HG03558 (cell line): ENCODE measurements around the gene NAPG.
"Not testable (repeated sequence)": the region's sequence is repeated elsewhere in the genome, so short reads cannot be mapped to it uniquely, and the experiment has no call there.

ENCODE experiments used
- ATAC-seq: cut with Tn5 transposase; IDR thresholded peaks from one replicate; pipeline ENCODE4 v1.9.1; 2021; ENCODE audit warnings: moderate number of reproducible peaks; ENCODE audit not compliant: unreplicated experiment; ENCODE audit errors: extremely low read depth

The NAPG gene

DNA sequence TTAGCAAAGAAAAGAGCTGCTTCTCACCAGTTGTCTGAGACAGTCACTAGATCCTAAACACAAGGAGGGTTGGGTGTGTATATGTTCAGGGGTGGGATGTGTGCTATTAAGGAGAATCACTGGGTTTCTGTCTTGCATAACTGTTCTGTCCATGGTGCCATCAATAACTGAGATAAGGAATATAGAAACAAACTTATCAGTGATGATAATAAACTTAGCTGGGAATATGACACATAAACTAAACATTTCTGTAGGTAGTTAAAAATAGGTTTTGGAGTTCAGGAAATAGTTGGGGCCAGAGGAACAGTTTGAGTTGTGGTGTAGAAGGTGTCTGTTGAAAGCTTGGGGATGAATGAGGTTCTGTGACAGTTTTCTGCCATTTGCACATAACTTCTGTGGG lies 17.4 kb downstream of the NAPG start:
- ATAC-seq: no peak

DNA sequence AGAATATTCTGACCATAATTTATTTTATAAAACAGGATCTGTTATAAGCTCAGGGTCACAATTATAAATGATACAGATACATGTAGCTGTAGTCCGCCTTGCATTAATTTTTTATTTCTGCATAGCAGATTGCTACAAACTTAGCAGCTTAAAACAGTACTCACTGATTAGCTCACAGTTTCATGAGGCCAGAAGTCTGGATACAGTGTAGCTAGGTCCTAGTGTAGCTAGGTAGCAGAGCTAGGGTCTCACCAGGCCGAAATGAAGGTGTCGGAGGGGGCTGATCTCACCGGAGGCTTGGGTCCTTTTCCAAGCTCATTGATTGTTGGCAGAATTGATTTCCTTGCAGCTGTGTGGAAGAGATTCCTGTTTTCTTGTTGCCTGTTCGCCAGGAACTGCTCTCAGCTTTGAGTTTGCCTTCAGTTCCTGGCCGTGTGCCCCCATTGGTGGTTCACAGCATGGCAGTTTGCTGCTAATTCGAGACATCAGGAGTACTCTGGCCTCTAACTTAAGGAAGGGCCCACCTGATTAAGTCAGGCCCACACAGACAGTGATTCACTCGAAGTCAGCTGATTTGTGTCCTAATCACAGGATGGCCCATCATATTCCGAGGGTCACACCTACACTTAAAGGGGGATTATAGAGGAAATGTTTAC lies 18.4 kb downstream of the NAPG start:
- ATAC-seq: no peak

GRCh38 chr18:10546557-10547300 lies 20.9 kb downstream of the NAPG start:
- ATAC-seq: no peak

DNA sequence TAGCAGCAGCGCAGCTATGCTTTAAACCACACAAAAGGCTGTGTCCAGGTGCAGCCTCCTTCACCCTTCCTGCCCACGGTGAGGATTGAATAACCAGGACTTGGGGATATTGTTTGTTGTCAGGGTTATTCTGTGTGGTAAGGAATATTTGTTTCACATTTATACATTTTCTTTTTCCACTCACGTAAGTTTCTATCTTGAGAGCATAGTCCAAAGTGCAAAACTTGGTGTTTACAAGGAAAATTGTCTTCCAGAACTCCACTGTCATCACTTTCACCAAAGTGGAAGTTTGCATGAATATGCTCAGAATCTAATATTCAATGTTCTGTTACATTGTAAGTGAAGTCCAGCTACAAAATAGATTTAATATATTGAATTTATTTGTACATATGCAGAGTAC lies 26.4 kb downstream of the NAPG start:
- ATAC-seq: no peak

- ATAC-seq: not testable (repeated sequence)
Measured at GRCh38 chr18:10556251-10556650, 30.4 kb downstream of the NAPG start.

GRCh38 chr18:10557085-10557677 lies 31.4 kb downstream of the NAPG start:
- ATAC-seq: no peak

- ATAC-seq: no peak
Measured at GRCh38 chr18:10558243-10558966, 32.6 kb downstream of the NAPG start.

- no peak for ATAC-seq
Measured at GRCh38 chr18:10558967-10559298, 33.1 kb downstream of the NAPG start.

- ATAC-seq: no peak
Measured at GRCh38 chr18:10559553-10560451, 34.0 kb downstream of the NAPG start.

DNA sequence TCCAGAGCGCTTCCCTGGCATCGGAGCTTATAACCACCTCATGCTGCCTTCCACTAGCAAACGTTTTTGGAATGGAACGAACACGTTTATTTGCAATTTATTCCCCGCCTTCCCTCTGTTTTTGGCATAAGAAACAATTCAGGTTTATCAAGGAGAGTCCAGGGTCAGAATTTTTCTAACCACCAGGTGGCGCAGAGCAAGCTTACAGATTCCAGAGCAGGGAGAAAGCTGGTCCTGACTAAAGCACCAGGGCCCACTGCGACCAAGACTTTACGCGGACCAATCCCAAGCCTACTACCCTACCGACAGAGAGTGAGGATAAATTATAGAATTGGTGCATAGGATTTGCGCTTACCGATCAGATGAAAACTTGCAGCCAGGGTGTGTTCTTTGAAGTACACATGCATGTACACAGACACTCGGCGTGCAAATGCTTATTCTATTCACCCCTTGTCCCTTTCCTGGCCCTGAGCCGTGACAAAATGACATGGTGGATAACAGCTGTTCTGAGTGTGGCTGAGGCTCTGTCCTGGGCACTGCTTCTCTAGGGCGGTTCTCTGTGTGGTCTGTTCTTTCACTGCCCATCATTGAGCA lies 34.7 kb downstream of the NAPG start:
- ATAC-seq: no peak

DNA sequence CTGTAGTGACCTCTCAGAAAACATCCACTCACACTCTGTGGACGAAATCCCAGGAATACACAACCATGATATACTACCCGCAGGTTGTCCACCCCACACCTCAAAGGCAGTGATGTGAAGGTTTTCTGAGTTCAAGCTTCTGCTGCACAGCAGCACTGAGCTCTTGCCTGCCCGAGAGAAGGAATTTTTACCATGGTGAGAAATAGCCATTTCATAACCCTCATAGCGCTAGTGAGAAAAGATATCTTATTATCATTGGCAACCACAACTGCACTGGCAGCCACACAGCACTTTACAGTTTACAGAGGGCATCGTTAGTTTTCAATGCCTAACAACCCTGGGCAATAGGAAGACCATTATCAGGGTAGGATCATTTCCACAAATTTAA lies 36.9 kb downstream of the NAPG start:
- no peak for ATAC-seq

DNA sequence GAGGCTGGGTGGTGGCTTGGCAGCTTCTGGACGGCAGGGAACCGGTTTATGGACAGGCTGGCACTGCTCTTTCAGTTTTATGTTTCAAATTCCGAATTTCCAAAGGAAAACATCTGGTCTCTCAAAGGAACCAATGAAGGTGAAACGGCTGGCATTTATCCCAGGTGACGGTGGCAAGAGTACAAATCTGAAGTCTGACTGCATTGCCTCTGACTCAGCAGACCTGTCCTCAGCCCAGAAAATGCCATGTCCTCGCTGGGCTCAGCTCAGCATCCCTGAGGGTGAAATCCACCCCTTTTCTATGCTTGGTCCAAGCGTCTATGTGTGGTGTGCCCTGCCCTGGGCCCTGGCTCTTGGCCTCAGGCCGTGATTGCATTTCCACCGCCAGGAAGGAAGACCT lies 38.1 kb downstream of the NAPG start:
- no peak for ATAC-seq

DNA sequence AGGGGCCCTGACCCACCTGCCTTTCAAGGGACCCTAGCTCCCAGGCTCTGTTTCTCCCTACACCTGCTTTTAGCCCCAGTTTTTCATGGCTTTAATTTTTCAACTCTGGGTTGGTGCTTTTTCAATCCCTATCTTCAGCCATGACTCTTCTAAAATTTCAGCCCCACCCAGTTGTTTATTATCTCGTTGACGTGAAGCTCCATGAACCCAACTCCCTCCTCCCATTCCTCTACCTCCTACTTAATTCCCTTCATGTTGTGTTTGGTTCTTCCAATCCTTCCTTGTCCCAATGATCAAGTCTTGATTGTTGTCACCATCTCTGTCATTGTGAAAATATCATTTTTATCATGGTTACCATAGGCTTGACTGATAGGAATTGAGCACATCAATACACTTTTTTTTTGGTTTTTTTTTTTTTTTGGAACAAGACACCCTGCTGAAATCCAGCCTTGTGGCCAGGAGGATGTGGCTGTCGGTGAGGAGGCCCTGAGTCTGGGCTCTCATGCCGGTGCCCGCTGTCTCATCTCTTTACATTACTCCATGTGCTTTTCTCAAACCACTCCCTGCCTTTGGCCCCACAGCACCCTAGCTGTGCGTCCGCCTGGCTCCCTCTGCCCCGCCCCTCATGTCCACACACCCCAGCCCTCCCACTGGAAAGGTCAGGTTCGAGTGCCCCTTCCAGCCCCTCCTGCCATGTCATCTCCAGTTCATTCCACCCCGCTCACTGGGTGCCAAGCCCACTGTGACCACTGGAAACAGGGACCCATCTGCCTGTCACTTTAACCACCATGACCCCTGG lies 39.3 kb downstream of the NAPG start:
- no peak for ATAC-seq

- ATAC-seq: no peak
Measured at GRCh38 chr18:10565835-10566234, 40.0 kb downstream of the NAPG start.

GRCh38 chr18:10566390-10566789 lies 40.6 kb downstream of the NAPG start:
- no peak for ATAC-seq

GRCh38 chr18:10569941-10570340 lies 44.1 kb downstream of the NAPG start:
- ATAC-seq: not testable (repeated sequence)

GRCh38 chr18:10570622-10571021 lies 44.8 kb downstream of the NAPG start:
- no peak for ATAC-seq

DNA sequence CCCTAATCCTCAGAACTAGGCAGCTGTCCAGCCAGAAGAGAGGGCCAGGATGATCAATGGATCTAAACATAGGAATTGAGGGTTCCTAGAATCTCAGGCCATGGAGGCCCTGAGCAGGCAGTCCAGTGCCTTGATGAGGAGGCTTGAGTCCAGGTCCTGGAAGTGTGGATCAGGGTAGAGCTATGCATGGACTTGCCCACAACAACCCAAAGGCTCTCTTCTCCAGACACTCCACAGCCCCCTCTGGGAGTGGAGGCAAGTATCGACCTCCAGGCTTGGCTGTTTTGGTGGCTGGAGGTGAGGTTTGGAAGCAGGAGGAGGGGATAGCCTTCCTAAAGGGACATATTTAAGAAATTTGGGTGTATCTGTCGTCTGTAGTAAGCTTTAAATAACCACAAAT lies 45.7 kb downstream of the NAPG start:
- no peak for ATAC-seq

DNA sequence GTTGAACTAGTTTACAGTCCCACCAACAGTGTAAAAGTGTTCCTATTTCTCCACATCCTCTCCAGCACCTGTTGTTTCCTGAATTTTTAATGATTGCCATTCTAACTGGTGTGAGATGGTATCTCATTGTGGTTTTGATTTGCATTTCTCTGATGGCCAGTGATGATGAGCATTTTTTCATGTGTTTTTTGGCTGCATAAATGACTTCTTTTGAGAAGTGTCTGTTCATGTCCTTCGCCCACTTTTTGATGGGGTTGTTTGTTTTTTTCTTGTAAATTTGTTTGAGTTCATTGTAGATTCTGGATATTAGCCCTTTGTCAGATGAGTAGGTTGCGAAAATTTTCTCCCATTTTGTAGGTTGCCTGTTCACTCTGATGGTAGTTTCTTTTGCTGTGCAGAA lies 47.4 kb downstream of the NAPG start:
- not testable (repeated sequence) for ATAC-seq
